Measurements from ENCODE around the gene DSE.

Gene DSE

DNA sequence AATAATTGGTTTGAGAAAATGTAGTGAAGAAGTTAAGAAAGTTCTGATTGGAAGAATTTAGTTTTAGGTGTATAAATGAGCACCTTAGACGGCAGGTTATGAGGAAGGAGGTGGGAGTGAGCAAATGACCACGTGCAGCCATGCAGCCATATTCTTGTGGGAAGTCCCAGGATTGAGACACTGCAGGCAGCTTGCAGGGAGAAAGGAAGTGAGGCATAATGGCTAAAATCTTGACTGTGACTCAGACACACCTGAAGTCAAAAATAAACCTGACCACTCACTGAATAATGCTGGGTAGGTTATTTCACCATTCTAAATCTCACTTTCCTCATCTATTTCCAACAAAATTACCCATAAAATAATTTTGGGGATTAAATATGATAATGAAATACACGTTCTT lies 16.6 kb downstream of the DSE start:
- no peak for DNase-seq (ENCODE audit: low spot score)

DNA sequence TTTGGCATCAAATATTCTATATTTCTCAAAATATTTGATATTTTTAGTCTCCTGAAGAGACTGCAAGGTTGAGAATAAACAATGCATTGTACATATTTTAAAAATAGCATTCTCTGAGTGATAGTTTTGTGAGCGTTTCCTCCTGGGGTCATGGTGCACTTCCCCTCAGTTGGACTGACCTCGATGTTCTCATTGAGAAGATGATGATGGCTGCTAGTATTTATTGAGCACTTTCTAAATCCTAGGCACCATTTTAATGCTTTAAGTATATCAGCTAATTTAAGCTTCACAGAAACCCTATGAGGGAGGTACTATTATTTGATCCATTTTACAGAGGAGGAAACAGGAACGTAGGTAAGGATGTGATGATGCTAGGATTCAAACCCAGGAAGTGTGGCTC lies 18.2 kb downstream of the DSE start:
- no peak for DNase-seq (ENCODE audit: low spot score)

DNA sequence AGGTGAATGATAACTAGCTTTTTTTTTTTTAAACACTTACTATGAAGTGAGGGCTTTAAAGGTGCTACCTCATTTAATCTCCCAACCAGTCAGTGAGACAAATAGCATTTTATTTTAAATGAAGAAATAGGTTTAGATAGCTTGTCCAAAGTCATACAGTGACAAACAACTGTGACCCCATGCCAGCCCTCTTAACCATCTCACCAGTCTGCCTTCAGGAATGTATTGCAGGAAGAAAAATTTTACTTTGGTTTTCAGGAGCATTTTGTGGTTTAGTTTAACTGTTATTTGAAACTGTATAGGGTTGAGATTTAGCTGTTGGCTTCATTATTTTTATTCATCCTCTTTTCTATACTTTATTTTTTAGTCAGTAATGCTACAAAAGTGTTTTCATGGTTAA lies 18.6 kb downstream of the DSE start:
- DNase-seq (ENCODE audit: low spot score) = no peak

DNA sequence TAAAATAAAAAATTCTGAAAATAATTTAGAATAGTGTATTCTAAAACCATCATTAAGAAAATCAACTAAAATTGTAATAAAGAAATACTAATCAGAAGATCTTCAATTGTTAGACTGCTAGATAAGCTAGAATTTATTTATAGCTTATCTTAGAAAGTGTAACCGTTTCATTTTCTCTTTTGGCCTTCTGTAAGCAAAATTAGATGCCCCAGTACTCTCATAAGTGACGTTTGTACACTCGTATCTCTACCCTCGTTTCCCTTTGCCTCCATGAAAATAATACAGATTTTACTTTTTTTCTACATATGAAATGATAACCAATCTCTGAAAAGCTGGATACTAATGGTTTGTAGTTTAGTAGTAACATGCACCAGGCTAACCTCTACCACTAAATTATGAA lies 19.8 kb downstream of the DSE start:
- no peak for DNase-seq (ENCODE audit: low spot score)

DNA sequence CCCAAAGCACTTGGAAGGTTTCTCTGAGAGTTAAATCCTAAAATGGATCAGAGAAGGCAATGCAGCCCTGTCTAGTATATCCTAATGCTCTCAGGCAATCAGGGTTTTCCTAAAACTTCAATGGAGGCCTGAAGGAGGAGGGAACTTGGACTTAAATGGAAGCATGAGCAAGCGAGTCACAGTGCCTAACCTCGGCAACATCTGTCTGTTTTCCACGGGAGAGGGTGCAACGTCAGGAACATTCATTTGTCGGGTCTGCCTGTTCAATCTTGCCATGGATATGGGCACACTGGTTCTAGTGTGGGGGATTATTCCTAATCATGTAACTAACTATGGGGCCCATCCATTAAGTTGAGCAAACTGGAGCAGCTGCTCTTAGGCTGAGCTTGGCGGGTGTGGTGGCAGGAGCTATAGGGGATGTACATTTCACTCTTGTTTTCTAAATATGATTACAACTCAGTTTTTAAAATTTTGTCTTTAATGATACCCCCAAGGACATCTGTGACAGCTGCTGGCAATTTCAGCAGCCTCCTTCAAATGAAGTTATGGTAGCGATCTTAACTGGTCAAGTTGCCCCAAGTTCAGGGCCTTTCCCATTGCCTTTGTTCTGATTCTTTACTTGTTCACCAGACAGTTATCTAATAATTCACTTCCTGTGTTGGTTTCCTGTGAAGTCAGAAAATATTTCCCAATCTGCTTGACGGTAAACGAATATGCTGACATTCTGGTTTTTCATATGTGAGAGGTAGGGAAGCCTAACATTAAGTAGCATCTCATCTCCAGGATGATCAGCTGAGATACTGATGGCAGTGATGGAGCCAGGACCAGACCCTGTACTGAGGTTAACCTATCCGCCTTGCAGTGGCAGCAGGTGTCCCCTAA lies 21.6 kb downstream of the DSE start:
- no peak for DNase-seq (ENCODE audit: low spot score)

DNA sequence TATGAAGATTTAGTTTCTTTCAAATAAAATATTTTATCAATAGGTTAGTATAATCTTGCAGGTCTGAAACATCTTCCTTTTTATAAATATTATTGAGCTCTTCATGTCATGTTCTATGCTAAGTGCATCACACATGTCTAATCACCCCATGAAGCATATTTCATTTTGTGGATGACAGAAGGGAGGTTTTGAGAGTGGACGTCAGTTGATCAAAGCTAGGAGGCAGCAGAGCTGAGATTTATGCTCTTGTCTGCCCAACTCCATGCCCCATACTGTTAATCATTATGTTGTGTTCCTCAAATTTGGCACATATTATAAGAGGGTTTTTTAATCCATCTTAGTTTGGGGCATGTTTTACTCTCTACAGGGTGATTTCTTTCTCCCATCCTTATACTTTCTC lies 22.7 kb downstream of the DSE start:
- DNase-seq (ENCODE audit: low spot score) = no peak

DNA sequence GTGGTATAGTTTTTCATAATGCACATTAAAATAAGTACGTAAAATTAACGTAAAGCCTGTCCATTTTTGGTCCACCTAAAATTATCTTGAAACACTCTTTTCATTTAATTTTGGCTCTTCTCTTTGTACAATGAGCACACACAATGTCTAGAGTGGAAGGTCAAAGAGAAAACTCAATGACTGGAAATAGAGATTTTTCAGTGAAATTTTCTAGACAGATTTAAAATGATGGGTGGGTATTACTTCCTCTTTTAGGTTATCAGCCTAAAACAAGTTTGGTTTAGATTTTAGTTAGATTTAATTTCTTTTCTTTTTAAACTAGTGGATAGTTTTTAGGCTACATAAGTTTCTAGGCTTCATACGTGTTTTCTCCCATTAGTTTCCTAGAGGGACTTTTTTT lies 24.9 kb downstream of the DSE start:
- no peak for DNase-seq (ENCODE audit: low spot score)

DNA sequence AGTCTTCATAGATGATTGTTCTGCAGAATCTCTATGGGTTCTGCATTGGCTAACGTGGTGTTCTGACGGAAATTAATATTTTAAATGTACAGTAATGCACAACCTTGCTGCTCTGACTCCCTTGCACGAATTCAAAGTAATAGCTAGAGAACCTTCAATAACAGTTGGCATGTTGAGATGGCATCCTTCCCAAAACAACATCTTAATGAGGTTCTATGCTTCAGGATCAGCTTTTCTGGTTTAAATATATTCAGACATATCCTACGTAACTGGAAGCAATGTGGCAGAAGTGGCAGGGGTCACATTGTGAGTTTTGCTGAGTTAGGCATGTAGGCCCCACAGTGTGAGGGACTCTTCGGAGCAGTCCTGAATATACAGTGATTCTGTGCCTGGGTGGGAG lies 25.7 kb downstream of the DSE start:
- no peak for DNase-seq (ENCODE audit: low spot score)

DNA sequence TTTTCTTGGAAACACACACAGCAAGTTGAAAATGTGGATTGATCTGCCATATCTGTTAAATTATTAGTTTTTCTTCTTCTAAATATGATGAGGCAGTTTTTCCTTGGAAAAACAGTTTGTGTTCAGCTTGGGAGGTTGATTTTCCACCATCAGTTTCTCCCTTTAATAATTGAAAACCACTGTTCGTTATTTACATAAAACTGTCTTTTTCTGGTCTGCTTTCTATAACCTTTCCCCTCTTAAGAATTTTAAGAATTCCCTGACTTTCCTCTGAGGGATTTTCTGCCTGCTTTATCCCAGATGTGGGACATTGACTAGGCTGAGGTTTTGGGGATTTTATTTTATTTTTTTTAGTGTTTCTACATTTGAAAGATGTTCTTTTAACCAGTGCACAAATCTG lies 27.2 kb downstream of the DSE start:
- DNase-seq (ENCODE audit: low spot score) = no peak

DNA sequence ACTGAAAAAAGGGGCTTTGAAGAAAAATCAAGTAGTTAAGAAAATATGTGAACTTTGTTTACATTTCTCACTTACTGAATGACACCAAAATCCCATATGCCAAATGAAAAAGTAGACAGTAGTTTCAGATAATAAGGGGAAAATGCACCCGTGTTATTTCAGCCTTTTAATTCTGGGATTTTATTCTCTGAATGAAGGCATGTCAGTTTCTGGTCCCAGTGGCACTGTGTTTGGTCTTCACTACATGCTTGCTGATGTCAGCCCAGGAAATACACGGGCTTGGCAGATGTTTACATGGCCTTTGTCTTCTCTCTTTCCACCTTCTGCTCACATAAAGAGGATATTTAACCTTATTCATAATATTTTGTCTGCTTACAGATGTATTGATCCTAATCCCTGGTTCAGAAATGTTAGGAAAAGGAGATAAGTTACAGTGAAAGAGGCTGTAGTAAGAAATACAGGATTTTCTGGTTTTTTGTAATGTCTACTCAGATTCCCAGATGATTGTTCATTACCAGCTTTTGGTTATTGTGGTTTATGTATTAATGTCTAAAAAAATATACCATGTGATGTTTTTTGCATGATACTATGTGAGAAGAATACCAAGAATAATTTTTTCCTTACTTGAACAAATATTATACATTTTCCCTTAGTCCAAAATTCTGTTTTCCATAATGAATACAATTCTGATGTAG lies 27.7 kb downstream of the DSE start:
- no peak for DNase-seq (ENCODE audit: low spot score)

DNA sequence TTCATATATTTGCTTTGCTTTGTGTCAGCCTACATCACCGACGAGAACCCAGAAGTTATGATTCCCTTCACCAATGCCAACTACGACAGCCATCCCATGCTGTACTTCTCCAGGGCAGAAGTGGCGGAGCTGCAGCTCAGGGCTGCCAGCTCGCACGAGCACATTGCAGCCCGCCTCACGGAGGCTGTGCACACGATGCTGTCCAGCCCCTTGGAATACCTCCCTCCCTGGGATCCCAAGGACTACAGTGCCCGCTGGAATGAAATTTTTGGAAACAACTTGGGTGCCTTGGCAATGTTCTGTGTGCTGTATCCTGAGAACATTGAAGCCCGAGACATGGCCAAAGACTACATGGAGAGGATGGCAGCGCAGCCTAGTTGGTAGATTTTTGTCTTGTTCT lies 28.5 kb downstream of the DSE start:
- no peak for DNase-seq (ENCODE audit: low spot score)

DNA sequence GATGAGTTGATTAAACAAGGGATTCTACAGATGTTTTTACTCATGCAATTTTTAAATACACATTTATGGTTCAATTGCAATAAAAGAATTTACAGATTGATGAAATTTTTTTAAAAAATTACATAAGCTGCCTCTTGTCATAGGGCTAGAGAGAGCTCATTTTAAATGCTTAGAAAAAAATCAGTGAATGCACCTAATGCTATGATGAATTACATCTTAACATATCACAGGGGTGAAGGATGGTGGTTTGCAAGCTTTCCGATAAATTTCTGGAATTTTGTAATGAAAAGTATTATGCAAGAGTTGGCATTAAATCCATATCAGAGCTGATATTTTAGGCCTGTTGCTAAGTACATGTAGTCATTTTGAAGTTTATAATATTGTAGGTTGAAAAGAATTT lies 29.6 kb downstream of the DSE start:
- no peak for DNase-seq (ENCODE audit: low spot score)

DNA sequence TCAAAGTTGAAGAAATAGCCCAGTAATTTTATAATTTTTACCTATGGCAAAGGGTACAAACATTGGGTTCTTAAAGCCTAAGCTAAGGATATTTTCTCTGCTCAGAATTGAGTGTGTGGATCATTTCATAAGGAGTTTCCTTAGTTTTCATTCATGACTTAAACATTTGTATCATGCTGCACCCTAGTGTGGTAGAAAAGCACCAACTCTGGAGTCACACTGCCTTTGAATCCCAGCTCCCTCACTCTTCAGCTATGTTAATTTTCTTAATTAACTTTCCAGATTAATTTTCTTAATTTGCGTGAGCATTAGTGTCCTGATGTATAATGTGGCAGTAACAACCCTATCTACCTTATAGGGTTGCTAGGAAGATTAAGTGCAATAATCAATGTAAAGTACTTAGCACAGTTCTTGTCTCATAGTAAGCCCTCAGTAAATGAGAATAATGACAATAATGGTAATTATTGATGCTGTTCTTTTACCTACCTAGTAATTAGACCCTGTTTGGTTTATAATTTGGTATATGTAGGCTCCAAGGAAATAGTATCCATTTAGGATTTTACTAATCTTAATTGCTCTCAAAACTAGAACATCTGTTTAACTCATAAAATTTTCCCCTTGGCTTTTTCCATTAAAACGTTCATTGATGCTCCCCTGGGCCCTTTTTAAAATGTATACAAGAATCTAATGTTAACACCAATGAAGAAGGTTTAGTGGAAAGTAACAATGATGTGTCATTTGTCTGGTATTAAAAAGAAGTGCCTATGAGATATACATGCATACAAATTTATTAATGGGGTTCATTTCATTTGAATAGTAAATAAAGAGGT lies 31.6 kb downstream of the DSE start:
- DNase-seq (ENCODE audit: low spot score) = no peak

DNA sequence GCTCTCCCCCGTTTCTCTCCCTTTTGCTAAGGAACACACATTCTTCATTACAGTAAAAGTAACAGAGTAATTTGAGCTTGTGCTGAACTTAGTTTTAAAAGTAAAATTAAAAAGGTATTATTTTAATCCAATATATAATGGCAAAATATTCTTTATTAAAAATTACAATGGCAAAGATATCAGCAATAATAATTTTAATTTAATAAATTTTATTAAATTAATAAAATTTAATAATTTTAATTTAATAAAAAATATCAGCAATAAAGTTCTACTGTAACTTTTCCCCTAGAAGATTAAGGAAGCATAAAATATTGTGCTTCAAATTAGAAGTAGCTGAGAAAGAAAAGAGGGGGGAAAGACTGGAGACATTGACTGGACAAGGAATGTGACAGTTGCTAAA lies 32.5 kb downstream of the DSE start:
- no peak for DNase-seq (ENCODE audit: low spot score)

DNA sequence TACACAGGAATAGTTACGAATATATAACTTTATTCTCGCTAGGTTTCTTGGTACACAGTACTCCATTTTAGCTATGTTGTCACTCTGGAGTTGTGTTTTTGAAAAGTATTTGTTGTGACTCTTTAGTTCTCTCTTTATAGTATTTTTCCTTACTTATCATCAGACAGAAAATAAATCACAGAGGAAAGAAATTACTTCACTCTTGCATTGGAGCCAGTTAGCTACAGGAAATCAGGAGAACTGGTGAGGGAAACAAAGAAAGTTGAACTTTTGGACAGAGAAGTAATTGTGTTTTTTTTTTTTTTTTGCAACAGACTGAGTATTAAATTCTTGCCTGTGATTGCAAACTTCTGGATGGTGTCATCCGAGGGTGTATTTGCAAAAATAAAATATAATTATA lies 33.9 kb downstream of the DSE start:
- DNase-seq (ENCODE audit: low spot score) = no peak

DNA sequence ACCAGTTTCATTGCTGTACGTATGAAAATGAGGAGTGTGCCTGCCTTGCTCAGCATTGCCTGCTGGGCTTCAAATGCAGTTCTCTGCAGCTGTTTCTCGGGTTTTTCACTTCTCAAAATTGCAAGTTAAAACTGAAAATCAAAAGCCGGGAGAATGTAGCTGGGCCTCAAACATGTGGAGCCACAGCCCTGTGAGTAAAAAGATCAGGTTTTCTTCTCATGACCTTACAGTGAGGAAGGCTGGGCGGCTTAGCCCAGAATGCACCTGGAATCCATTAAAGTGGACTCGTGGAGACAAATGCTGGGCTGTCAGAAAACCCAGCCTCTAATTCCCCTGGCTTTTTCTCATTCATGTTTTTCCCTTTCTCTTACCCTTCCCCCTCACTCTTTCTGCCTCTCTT lies 34.4 kb downstream of the DSE start:
- no peak for DNase-seq (ENCODE audit: low spot score)

DNA sequence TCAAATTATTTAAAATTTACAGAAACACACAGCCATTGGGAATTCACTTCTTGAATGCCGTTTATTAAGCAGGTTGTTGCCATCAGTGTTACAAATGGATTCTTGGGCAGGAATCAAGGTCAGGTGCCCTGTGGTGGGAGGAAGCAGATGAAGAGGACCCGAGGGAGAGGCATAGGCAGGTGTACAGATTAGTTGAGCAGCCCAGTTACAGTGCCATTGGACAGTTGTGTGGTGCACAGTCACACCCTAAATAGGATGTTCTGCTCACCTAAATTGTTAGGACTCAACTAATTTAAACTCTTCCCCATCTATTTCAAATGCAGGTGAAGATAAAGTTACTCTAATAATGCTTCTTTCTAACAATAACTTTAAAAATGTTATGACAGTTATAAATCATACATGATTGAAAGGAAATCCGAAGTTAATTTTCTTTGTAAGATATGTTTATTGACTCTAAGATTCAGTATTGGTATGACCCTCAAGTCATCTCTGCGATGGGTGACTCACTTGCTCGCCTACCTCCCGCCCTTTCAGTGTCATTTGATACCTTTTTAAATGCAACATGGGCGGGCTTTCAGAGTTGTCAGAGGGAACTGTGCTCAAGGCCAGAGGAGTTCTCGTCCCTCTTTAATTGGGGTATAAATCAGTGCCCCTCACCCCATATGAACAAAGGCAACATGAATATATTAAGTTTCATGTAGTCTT lies 35.1 kb downstream of the DSE start:
- no peak for DNase-seq (ENCODE audit: low spot score)

DNA sequence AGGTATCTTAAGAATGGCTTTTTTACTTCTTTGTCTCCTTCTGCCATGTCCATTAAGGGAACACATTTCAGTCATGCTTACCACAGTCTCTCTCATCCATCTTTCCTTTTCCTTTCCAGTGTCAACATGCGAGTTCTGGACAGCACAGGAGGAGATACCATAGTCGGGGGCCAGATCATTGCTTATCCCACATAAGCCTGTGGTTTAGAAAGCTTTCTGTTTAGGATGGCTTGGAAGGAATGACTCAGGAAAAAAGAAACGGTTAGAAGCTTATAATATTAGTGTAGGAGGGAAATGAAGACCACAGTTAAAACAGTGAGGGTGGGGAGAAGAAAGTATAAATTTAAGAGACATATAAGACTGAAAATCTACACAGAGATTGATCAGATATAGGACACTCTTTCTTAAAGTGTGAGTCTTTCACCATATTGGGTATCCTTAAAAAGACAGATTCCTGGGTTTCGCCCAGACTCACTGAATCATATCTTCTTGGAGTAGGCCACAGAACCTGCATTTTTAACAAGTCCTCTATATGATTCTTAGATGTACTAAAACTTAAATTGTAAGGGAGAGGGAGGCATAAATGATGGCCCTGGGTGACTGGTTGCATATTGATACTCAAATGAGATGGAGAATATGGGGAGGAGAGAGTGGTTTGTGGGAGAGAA lies 36.1 kb downstream of the DSE start:
- no peak for DNase-seq (ENCODE audit: low spot score)

DNA sequence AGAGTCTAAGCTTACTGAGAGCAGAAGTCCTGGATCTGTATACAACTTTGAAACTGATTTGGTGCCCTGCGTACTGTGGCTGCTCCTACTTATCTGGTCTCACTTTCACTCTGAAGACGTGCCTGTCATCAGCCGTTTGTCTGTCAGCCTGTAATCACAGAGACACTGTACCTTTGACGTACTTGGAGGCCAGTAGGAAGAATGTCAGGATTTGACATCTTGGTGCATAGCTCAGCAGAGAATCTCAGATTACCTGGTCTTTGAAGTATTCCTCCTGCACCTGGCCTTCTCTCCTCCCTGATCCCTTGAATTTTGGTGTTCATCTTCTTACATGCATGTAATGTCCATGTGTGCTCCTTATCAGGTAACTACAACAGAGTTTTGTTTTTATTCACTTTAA lies 37.7 kb downstream of the DSE start:
- no peak for DNase-seq (ENCODE audit: low spot score)

DNA sequence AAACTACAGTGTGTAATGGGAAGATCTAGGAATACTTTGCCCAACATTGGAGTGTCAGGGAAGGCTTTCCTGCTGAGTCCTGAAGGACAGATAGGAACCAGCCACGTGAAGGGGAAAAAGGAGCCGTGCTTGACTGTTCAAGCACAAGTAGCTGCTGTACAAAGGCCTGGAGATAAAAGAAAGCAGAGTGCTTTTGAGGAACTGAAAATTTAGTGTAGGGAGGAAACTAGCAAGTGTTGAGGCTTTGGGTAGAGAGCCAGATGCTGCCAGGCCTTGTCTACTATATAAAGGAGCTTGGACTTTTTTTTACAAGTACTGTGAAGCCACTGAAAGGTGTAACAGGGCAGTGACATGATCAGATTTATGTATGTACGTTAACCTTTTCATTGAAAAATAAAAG lies 39.0 kb downstream of the DSE start:
- no peak for DNase-seq (ENCODE audit: low spot score)

DNA sequence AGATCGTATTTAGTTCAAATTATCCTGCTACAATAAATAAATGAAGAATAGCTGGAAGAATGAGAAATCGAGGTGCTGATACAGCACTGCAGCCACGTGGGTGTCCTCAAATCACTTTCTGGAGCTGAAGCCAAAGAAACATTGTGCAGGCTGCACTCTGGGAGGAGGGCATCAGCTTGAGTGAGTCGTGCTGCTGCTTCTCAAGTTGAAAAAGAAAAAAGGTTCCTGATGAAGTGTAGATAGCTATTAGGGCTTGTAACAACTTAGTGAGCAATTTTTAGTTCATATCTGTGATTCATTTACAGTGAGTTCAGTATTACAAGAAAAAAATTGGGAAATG lies 40.5 kb downstream of the DSE start:
- DNase-seq (ENCODE audit: low spot score) = no peak

DNA sequence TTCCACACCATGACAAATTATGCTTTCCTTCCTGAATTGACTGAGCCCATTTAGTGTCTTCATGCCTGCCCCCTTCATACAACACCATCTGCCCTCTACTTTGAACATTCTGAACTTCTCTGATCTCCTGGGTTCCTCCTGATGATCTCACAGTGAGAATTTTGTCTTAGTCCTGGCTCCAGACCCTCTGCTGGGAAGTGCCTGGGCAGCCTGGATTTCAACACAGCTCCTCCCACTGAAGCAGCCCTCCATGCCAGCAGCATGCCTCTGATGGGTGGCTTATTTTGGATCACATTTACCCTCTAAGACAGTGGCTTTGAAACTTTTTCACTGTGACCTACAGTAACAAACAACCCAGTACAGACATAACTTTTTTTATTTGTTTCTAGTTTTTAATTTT lies 41.5 kb downstream of the DSE start:
- no peak for DNase-seq (ENCODE audit: low spot score)
